ENCODE data around the gene SMIM30. TPM values are rescaled to one million over a fixed set of nuclear protein-coding genes. Genes with fewer than 3 reads are reported as not detected.
A peak's percentile ranks its signal among the peaks of the same experiment; 100 is the strongest.
"Not testable (repeated sequence)": the region's sequence is repeated elsewhere in the genome, so short reads cannot be mapped to it uniquely, and the experiment has no call there.

Gene SMIM30
- total and polyA plus RNA-seq, 2 experiments from 2014 or later: 63.9 to 99.7 TPM

- Histone ChIP-seq H2AFZ (peak overlapping the region; percentile 93; the same call in 1 of the 2 replicates), H3K4me1 (ENCODE audit: insufficient read depth) (peaks cover 8% of the 10 kb centered on the region; the same call in 1 of the 2 replicates), H3K27me3 (replicated peaks; ENCODE audit: insufficient read depth) (no peaks in the 10 kb centered on the region), H3K4me2 (ENCODE audit: unreplicated experiment) (no peak overlapping the region), H3K27ac (no peak overlapping the region), H3K9ac (no peak overlapping the region), H3F3A (ENCODE audit: insufficient read depth) (no peaks in the 10 kb centered on the region), H3K79me2 (ENCODE audit: insufficient read depth) (peaks cover 10% of the 10 kb centered on the region; the same call in 1 of the 2 replicates), H3K9me3 (ENCODE audit: low read depth) (no peaks in the 10 kb centered on the region), H4K20me1 (ENCODE audit: insufficient read depth) (no peaks in the 10 kb centered on the region), H3K4me3 (no peak overlapping the region), H3K9me2 (ENCODE audit: insufficient read depth) (no peaks in the 10 kb centered on the region), H3K36me3 (ENCODE audit: low read depth) (peaks cover 7% of the 10 kb centered on the region; the same call in 1 of the 2 replicates)
- DNase-seq: no peak
- WGBS, 2 experiments (ENCODE audit: low coverage in 1 of 2, low lambda C conversion rate in 2 of 2, missing lambda C conversion rate in 2 of 2): 16 to 17% methylated on average over 1 of the region's 1 CpG
- TF ChIP-seq EZH2phosphoT487 (IDR thresholded peaks at IDR 0.05; ENCODE audit: insufficient read depth, low read depth): no peak
- TF ChIP-seq EZH2 (IDR thresholded peaks at IDR 0.05; ENCODE audit: insufficient read depth, poor library complexity, severe bottlenecking): no peak
- in situ Hi-C loops (cut with MboI): no loop called here
Observed at GRCh38 chr7:113120647-113121046, 2.3 kb upstream of the SMIM30 start.

GRCh38 chr7:113119429-113119828 is 1.1 kb upstream of the SMIM30 start:
- Histone ChIP-seq H2AFZ (peak overlapping the region; percentile 93), H3F3A (ENCODE audit: insufficient read depth) (no peaks in the 10 kb centered on the region), H3K9me2 (ENCODE audit: insufficient read depth) (no peaks in the 10 kb centered on the region), H3K9ac (no peak overlapping the region), H3K27me3 (replicated peaks; ENCODE audit: insufficient read depth) (no peaks in the 10 kb centered on the region), H3K36me3 (ENCODE audit: low read depth) (peaks cover 7% of the 10 kb centered on the region; the same call in 1 of the 2 replicates), H3K4me2 (ENCODE audit: unreplicated experiment) (peak overlapping the region; percentile 84), H3K79me2 (ENCODE audit: insufficient read depth) (peaks cover 10% of the 10 kb centered on the region; the same call in 1 of the 2 replicates), H3K4me3 (no peak overlapping the region), H4K20me1 (ENCODE audit: insufficient read depth) (no peaks in the 10 kb centered on the region), H3K27ac (no peak overlapping the region), H3K9me3 (ENCODE audit: low read depth) (no peaks in the 10 kb centered on the region), H3K4me1 (ENCODE audit: insufficient read depth) (peaks cover 8% of the 10 kb centered on the region; the same call in 1 of the 2 replicates)
- 50 to 55% methylated on average over 6 of the region's 6 CpGs for WGBS, 2 experiments (ENCODE audit: low coverage in 1 of 2, low lambda C conversion rate in 2 of 2, missing lambda C conversion rate in 2 of 2)
- in situ Hi-C loops (cut with MboI): no loop called here
- DNase-seq: no peak
- TF ChIP-seq EZH2 (IDR thresholded peaks at IDR 0.05; ENCODE audit: insufficient read depth, poor library complexity, severe bottlenecking) (no peak), EZH2phosphoT487 (IDR thresholded peaks at IDR 0.05; ENCODE audit: insufficient read depth, low read depth) (no peak)

- H3K79me2 ChIP-seq (ENCODE audit: insufficient read depth); H3K9me3 ChIP-seq (ENCODE audit: low read depth); H3K36me3 ChIP-seq (ENCODE audit: low read depth); in situ Hi-C loops (cut with MboI); H3K9me2 ChIP-seq (ENCODE audit: insufficient read depth); H3K27me3 ChIP-seq (replicated peaks; ENCODE audit: insufficient read depth); H3K27ac ChIP-seq; H4K20me1 ChIP-seq (ENCODE audit: insufficient read depth); H3K4me1 ChIP-seq (ENCODE audit: insufficient read depth); H3F3A ChIP-seq (ENCODE audit: insufficient read depth): not testable (repeated sequence)
- H3K4me3 ChIP-seq: peak overlapping the region; percentile 89
- peak; percentile 22 for DNase-seq
- peak overlapping the region; percentile 78 for H3K9ac ChIP-seq
- 85 to 88% methylated on average over 4 of the region's 4 CpGs for WGBS, 2 experiments (ENCODE audit: low coverage in 1 of 2, low lambda C conversion rate in 2 of 2, missing lambda C conversion rate in 2 of 2)
- H3K4me2 ChIP-seq (ENCODE audit: unreplicated experiment): peak overlapping the region; percentile 83
- peak overlapping the region; percentile 93 for H2AFZ ChIP-seq
Observed at GRCh38 chr7:113117374-113117774, 980 bp downstream of the SMIM30 start.

- Histone ChIP-seq H3K9ac (no peak overlapping the region), H3K36me3 (ENCODE audit: low read depth) (peaks cover 7% of the 10 kb centered on the region; the same call in 1 of the 2 replicates), H3K4me3 (no peak overlapping the region), H3K4me2 (ENCODE audit: unreplicated experiment) (no peak overlapping the region), H3K27ac (no peak overlapping the region), H4K20me1 (ENCODE audit: insufficient read depth) (no peaks in the 10 kb centered on the region), H3K4me1 (ENCODE audit: insufficient read depth) (peaks cover 8% of the 10 kb centered on the region; the same call in 1 of the 2 replicates), H3F3A (ENCODE audit: insufficient read depth) (no peaks in the 10 kb centered on the region), H3K9me2 (ENCODE audit: insufficient read depth) (no peaks in the 10 kb centered on the region), H2AFZ (no peak overlapping the region), H3K9me3 (ENCODE audit: low read depth) (no peaks in the 10 kb centered on the region), H3K79me2 (ENCODE audit: insufficient read depth) (peaks cover 10% of the 10 kb centered on the region; the same call in 1 of the 2 replicates), H3K27me3 (replicated peaks; ENCODE audit: insufficient read depth) (no peaks in the 10 kb centered on the region)
- peak; percentile 17 for DNase-seq
- in situ Hi-C loops (cut with MboI): no loop called here
- TF ChIP-seq EZH2 (IDR thresholded peaks at IDR 0.05; ENCODE audit: insufficient read depth, poor library complexity, severe bottlenecking) (no peak), EZH2phosphoT487 (IDR thresholded peaks at IDR 0.05; ENCODE audit: insufficient read depth, low read depth) (no peak)
- 100% methylated on average over 2 of the region's 2 CpGs for WGBS, 2 experiments (ENCODE audit: low coverage in 1 of 2, low lambda C conversion rate in 2 of 2, missing lambda C conversion rate in 2 of 2)
Observed at GRCh38 chr7:113113912-113114311, 4.4 kb downstream of the SMIM30 start.

GRCh38 chr7:113109718-113110117 is 8.6 kb downstream of the SMIM30 start:
- H3K9me3 ChIP-seq (ENCODE audit: low read depth): no peaks in the 10 kb centered on the region
- no peaks in the 10 kb centered on the region for H3K4me1 ChIP-seq (ENCODE audit: insufficient read depth)
- H3K4me3 ChIP-seq: no peak overlapping the region
- no peaks in the 10 kb centered on the region for H3K79me2 ChIP-seq (ENCODE audit: insufficient read depth)
- in situ Hi-C loops (cut with MboI): no loop called here
- 93 to 100% methylated on average over 1 of the region's 1 CpG for WGBS, 2 experiments (ENCODE audit: low coverage in 1 of 2, low lambda C conversion rate in 2 of 2, missing lambda C conversion rate in 2 of 2)
- no peak overlapping the region for H3K9ac ChIP-seq
- no peaks in the 10 kb centered on the region for H3F3A ChIP-seq (ENCODE audit: insufficient read depth)
- H3K36me3 ChIP-seq (ENCODE audit: low read depth): no peaks in the 10 kb centered on the region
- no peak overlapping the region for H3K4me2 ChIP-seq (ENCODE audit: unreplicated experiment)
- no peak for DNase-seq
- H3K9me2 ChIP-seq (ENCODE audit: insufficient read depth): no peaks in the 10 kb centered on the region
- TF ChIP-seq EZH2phosphoT487 (IDR thresholded peaks at IDR 0.05; ENCODE audit: insufficient read depth, low read depth) (no peak), EZH2 (IDR thresholded peaks at IDR 0.05; ENCODE audit: insufficient read depth, poor library complexity, severe bottlenecking) (no peak)
- no peak overlapping the region for H3K27ac ChIP-seq
- no peaks in the 10 kb centered on the region for H3K27me3 ChIP-seq (replicated peaks; ENCODE audit: insufficient read depth)
- H4K20me1 ChIP-seq (ENCODE audit: insufficient read depth): no peaks in the 10 kb centered on the region
- H2AFZ ChIP-seq: no peak overlapping the region

Data from GM23248 (cell line).